Activated T-cell treated with anti-CD3 and anti-CD28 coated beads, Interleukin-2, amount 50 U/mL, for 72 hours (primary cell): ENCODE measurements around the gene SRGAP3. TPM values are rescaled to one million over a fixed set of nuclear protein-coding genes. Genes with fewer than 3 reads are reported as not detected.

Source experiments
- ATAC-seq, 2 donors: fragments of 150-1000 bp; cut with Tn5 transposase; replicated peaks in 1 of 2; 2 replicates each; pipeline ENCODE4 v1.10.0; 2021; ENCODE audit warnings: moderate library complexity in 2 of 2, mild to moderate bottlenecking in 1 of 2
- DNase-seq, 2 donors: peaks; one replicate each; pipeline ENCODE4 v3.0.0; 2021 to 2022; ENCODE audit warnings: mixed read lengths in 1 of 2
- H3K27ac Mint-ChIP-seq: one replicate; pipeline ENCODE4 v1.8.0; 2022; ENCODE audit warnings: mild to moderate bottlenecking, moderate library complexity, mixed read lengths
- H3K27me3 Mint-ChIP-seq: one replicate; pipeline ENCODE4 v1.8.0; 2022; ENCODE audit warnings: low read depth, mixed read lengths
- H3K36me3 Mint-ChIP-seq, 2 donors: one replicate each; pipeline ENCODE4 v1.8.0; 2022; ENCODE audit warnings: mixed read lengths in 2 of 2, mild to moderate bottlenecking in 1 of 2; ENCODE audit not compliant: insufficient read depth in 2 of 2
- H3K4me1 Mint-ChIP-seq: one replicate; pipeline ENCODE4 v1.8.0; 2022; ENCODE audit warnings: low read depth, mixed read lengths
- H3K4me3 Mint-ChIP-seq, 2 donors: one replicate each; pipeline ENCODE4 v1.8.0; 2022; ENCODE audit warnings: mild to moderate bottlenecking in 2 of 2, mixed read lengths in 2 of 2, moderate library complexity in 2 of 2
- H3K9me3 Mint-ChIP-seq, 2 donors: one replicate each; pipeline ENCODE4 v1.8.0; 2022; ENCODE audit warnings: mixed read lengths in 2 of 2
- total RNA-seq, 2 donors: library from RNA; stranded (reverse); gene quantifications; one replicate each; pipeline ENCODE4 v1.2.3, GENCODE V29; 2022

Gene SRGAP3
- total RNA-seq, 2 donors from 2014 or later = 2.8 to 3.0 TPM

GRCh38 chr3:8937064-8938020 is 312.1 kb downstream of the SRGAP3 start:
- Mint-ChIP-seq H3K4me1 (no peaks in the 10 kb centered on the region), H3K27ac (no peak overlapping the region), H3K4me3 (no peak overlapping the region), H3K9me3 (no peaks in the 10 kb centered on the region), H3K36me3 (peaks cover 6 to 25% of the 10 kb centered on the region in 2 donors), H3K27me3 (no peaks in the 10 kb centered on the region)
- ATAC-seq (no peak), DNase-seq (no peak)

- Mint-ChIP-seq H3K27ac (no peak overlapping the region), H3K36me3 (peaks cover 2 to 14% of the 10 kb centered on the region in 2 donors), H3K27me3 (no peaks in the 10 kb centered on the region), H3K4me3 (no peak overlapping the region), H3K4me1 (no peaks in the 10 kb centered on the region), H3K9me3 (no peaks in the 10 kb centered on the region)
- no peak for DNase-seq
- no peak for ATAC-seq
These were observed 316.9 kb downstream of the SRGAP3 start for GRCh38 chr3:8932507-8932906.

DNA sequence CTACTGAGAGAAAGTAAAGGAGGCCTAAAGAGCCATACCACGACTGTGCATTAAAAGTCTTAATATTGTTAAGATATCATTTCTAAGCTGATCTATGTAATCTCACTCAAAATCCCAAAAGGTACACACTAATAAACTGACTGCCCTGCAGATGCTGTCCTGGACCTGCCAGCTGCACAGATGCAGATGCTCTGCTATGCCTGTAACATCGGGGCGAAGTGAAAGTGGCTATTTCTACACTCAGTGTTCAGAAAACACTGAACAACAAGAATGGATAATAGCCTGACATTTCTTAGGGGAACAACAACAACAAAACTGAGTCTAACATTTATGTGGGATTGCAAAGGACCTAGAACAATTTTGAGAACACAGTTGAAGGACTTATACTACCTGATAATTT is 318.1 kb downstream of the SRGAP3 start:
- no peaks in the 10 kb centered on the region for H3K27me3 Mint-ChIP-seq
- H3K9me3 Mint-ChIP-seq = peaks cover 0 to 2% of the 10 kb centered on the region in 2 donors
- H3K27ac Mint-ChIP-seq = no peak overlapping the region
- DNase-seq (no peak), ATAC-seq (no peak)
- no peak overlapping the region for H3K4me3 Mint-ChIP-seq
- peaks cover 5 to 18% of the 10 kb centered on the region in 2 donors for H3K36me3 Mint-ChIP-seq
- no peaks in the 10 kb centered on the region for H3K4me1 Mint-ChIP-seq

Other genes starting within 250 kb of the SRGAP3 start
- gene THUMPD3, start 113.4 kb upstream of the SRGAP3 start, total RNA-seq = 10 to 100 TPM; 56.0 to 65.5 TPM
- 100 to 1,000 TPM; 158 to 173 TPM for gene SETD5, start 148.0 kb upstream of the SRGAP3 start, total RNA-seq